ENCODE results near the gene TMEM218.

TMEM218 gene

GRCh38 chr11:125049164-125049792 is 62.1 kb downstream of the TMEM218 start:
- DNase-seq, result no peak

All from CD4-positive, alpha-beta T cell treated with Interleukin-10 for 1 hour (primary cell).